BJ (cell line): Measurements from ENCODE around the gene TBL1X. TPM values are rescaled to one million over a fixed set of nuclear protein-coding genes. Genes with fewer than 3 reads are reported as not detected.
"Not testable (repeated sequence)": the region's sequence is repeated elsewhere in the genome, so short reads cannot be mapped to it uniquely, and the experiment has no call there.

ENCODE experiments used
- CTCF ChIA-PET: fragments of 350-600 bp; formaldehyde crosslinking; extraction: SDS; loops from one replicate; lab custom pipeline; 2021; ENCODE audit warnings: antibody characterized with exemption, inconsistent platforms; lab: Yijun Ruan, JAX
- POLR2A ChIA-PET: fragments of 300-600 bp; sonication (Branson Sonifier 250); formaldehyde crosslinking; extraction: SDS; loops from one replicate; lab custom pipeline; 2021; ENCODE audit warnings: antibody characterized with exemption; lab: Charles Lee
- DNase-seq: peaks from one replicate; pipeline ENCODE4 v3.0.0-alpha.2; 2011; ENCODE audit warnings: low read depth
- H3K27me3 ChIP-seq: 2 replicates; pipeline ENCODE4 v1.6.0; 2011; ENCODE audit warnings: low read length; ENCODE audit not compliant: control insufficient read depth, insufficient read depth
- H3K36me3 ChIP-seq: 2 replicates; pipeline ENCODE4 v1.5.1; 2011; ENCODE audit warnings: low read length; ENCODE audit not compliant: control insufficient read depth, insufficient read depth
- H3K4me3 ChIP-seq: 2 replicates; pipeline ENCODE4 v1.5.1; 2011; ENCODE audit warnings: low read depth, mild to moderate bottlenecking, control low read depth, low read length
- CTCF ChIP-seq: IDR thresholded peaks from 2 replicates; pipeline ENCODE4 v1.5.1; 2011; ENCODE audit warnings: low read depth, mild to moderate bottlenecking, control low read depth, inconsistent platforms, low read length, moderate library complexity; ENCODE audit not compliant: insufficient read depth
- polyA plus RNA-seq: library from polyadenylated mRNA; depleted of rRNA; stranded (reverse); fragments of >200 nt; gene quantifications from 2 replicates; pipeline ENCODE4 v1.2.3, GENCODE V29; 2011

The TBL1X gene
- polyA plus RNA-seq, 1 experiment = 13.2 TPM

DNA sequence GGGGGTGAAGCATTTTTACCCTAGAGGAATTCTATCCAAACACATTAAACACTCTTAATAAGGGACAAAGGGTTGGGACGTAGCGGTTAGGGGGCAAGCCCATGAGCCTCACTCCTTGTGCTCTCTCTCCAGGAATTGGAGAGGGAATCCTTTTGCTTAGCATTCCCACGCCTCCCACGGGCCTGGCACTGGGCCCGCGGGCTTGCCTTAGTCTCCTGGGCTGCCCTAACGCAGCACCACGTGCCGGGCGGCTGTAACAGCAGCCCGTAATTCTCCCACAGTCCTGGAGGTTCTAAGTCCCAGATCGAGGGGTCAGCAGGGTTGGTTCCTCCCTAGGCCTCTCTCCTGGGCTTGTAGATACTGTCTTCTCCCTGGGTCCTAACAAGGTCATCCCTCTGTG, 67.5 kb downstream of the TBL1X start:
- TF ChIP-seq CTCF = no peak
- POLR2A ChIA-PET = no interaction called here
- no peak for DNase-seq
- no peaks in the 10 kb centered on the region for H3K27me3 ChIP-seq
- CTCF ChIA-PET = no interaction called here
- H3K36me3 ChIP-seq = no peaks in the 10 kb centered on the region; the same call in 1 of the 2 replicates
- H3K4me3 ChIP-seq = no peak overlapping the region

DNA sequence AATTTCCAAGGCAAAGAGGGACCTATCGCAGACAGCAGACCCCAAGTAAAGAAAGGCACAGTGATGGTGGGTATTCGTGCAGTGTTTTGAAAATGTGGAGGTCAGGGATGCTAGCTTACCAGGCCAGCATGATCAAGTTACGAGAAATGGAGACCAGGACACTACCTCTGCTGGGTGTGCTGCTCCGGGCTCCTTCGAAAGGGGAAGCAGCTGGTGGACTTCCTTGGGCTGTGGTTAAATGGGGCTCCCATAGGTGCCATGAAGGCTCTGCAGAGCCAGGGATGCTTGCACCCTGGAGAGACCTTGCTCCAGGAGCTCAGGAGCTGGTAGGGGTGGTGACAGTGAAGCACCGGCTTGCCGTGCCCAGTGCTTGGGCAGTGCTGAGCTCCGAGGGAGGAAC, 68.8 kb downstream of the TBL1X start:
- no peak for TF ChIP-seq CTCF
- no peaks in the 10 kb centered on the region for H3K27me3 ChIP-seq
- no peak for DNase-seq
- no peak overlapping the region for H3K4me3 ChIP-seq
- ChIA-PET CTCF (no interaction called here), POLR2A (no interaction called here)
- H3K36me3 ChIP-seq = no peaks in the 10 kb centered on the region; the same call in 1 of the 2 replicates

DNA sequence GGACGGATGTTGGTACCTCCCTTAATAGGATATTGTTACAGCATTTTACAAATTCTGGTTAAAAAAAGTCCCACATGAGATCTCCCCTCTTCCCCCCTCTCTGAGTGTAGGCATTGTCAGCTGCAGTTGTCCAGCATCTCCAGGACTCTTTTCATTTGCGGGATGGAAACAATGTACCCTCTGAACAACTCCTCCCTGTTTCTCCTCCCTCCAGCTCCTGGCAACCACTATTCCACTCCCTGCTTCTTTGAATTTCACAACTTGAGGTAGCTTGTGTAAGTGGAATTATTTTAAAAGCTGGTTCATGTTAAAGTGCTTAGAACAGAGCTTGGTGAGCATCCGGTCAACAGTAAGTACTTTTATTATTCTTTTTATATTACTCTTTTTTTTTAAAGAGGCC, 69.8 kb downstream of the TBL1X start:
- Histone ChIP-seq H3K4me3 (no peak overlapping the region), H3K36me3 (no peaks in the 10 kb centered on the region; the same call in 1 of the 2 replicates), H3K27me3 (no peaks in the 10 kb centered on the region)
- peak; percentile 27 for DNase-seq
- no peak for TF ChIP-seq CTCF
- CTCF ChIA-PET = interaction anchor here (0.6 kb wide), 1 partner anchor 90 kb away, joined by 3 read pairs; no protein-coding TSS in a partner anchor
- POLR2A ChIA-PET = no interaction called here

GRCh38 chrX:9535101-9535500, 70.2 kb downstream of the TBL1X start:
- H3K27me3 ChIP-seq = no peaks in the 10 kb centered on the region
- ChIA-PET CTCF (interaction anchor here (0.6 kb wide), 1 partner anchor 89 kb away, joined by 3 read pairs; no protein-coding TSS in a partner anchor), POLR2A (no interaction called here)
- TF ChIP-seq CTCF = no peak
- no peaks in the 10 kb centered on the region; the same call in 1 of the 2 replicates for H3K36me3 ChIP-seq
- H3K4me3 ChIP-seq = no peak overlapping the region
- DNase-seq = no peak

GRCh38 chrX:9536156-9536555, 71.3 kb downstream of the TBL1X start:
- DNase-seq, H3K27me3 ChIP-seq, H3K36me3 ChIP-seq, POLR2A ChIA-PET, H3K4me3 ChIP-seq: not testable (repeated sequence)
- CTCF ChIA-PET = interaction anchor here (1.1 kb wide), 1 partner anchor 24 kb away, joined by 4 read pairs; no protein-coding TSS in a partner anchor

GRCh38 chrX:9537781-9538180, 72.9 kb downstream of the TBL1X start:
- Histone ChIP-seq H3K27me3 (no peaks in the 10 kb centered on the region), H3K36me3 (no peaks in the 10 kb centered on the region; the same call in 1 of the 2 replicates), H3K4me3 (no peak overlapping the region)
- POLR2A ChIA-PET = no interaction called here
- CTCF ChIA-PET = no interaction called here
- TF ChIP-seq CTCF = no peak
- DNase-seq = no peak
